Endothelial cell of umbilical vein (primary cell): ENCODE data around the gene OPRM1. TPM values are rescaled to one million over a fixed set of nuclear protein-coding genes. Genes with fewer than 3 reads are reported as not detected.

Source experiments
- BruUV-seq: library from RNA; stranded (reverse); fragments of 400-500 nt; replicated peaks from 2 replicates; lab custom pipeline; 2021; lab: Mats Ljungman, UMichigan
- CTCF ChIA-PET: fragments of 300-600, 350-600 bp; sonication (Branson Sonifier 250); formaldehyde crosslinking; loops from one replicate; lab custom pipeline; 2021; ENCODE audit warnings: antibody characterized with exemption, inconsistent platforms; lab: Charles Lee
- POLR2A ChIA-PET: fragments of 300-600, 350-600 bp; sonication (Branson Sonifier 250); formaldehyde crosslinking; loops from one replicate; lab custom pipeline; 2021; ENCODE audit warnings: antibody characterized with exemption, inconsistent platforms; lab: Charles Lee
- DNase-seq: peaks from one replicate; pipeline ENCODE4 v3.0.0-alpha.2; 2011; ENCODE audit warnings: low read depth, low spot score
- FAIRE-seq: peaks from 2 replicates; lab custom pipeline; 2011; peaks lifted over from hg19 to GRCh38; lab: Jason Lieb, UNC
- H2AFZ ChIP-seq: 2 replicates; pipeline ENCODE4 v1.6.0; 2012; ENCODE audit warnings: low read depth, low read length, control low read depth, inconsistent platforms
- H3K27ac ChIP-seq: 2 replicates; pipeline ENCODE4 v1.5.1; 2011; ENCODE audit warnings: low read depth, mild to moderate bottlenecking, control low read depth, low read length, moderate library complexity; ENCODE audit not compliant: insufficient read depth
- H3K27me3 ChIP-seq, 2 experiments: 2 replicates each; pipeline versions ENCODE4 v1.6.0 to v1.6.1; 2011; ENCODE audit warnings: low read length in 2 of 2, mixed read lengths in 1 of 2; ENCODE audit not compliant: control insufficient read depth in 2 of 2, insufficient read depth in 2 of 2
- H3K36me3 ChIP-seq, 2 experiments: 2 replicates in 1 of 2; 3 replicates in 1 of 2; pipeline ENCODE4 v1.5.1; 2011; ENCODE audit warnings: low read length in 2 of 2, mild to moderate bottlenecking in 1 of 2, moderate library complexity in 1 of 2; ENCODE audit not compliant: control insufficient read depth in 2 of 2, insufficient read depth in 2 of 2; ENCODE audit errors: extremely low read depth in 1 of 2
- H3K4me1 ChIP-seq: 3 replicates; pipeline ENCODE4 v1.5.1; 2011; ENCODE audit warnings: mild to moderate bottlenecking, low read length; ENCODE audit not compliant: control insufficient read depth, insufficient read depth; ENCODE audit errors: extremely low read depth
- H3K4me2 ChIP-seq: 2 replicates; pipeline ENCODE4 v1.6.1; 2011; ENCODE audit warnings: low read length, control low read depth, mixed read lengths; ENCODE audit not compliant: insufficient read depth
- H3K4me3 ChIP-seq, 3 experiments: fragments of 200-600 bp in 1 of 3; sonication (generic), shearing (Covaris generic) in 1 of 3; replicated peaks in 1 of 3; 2 replicates each; pipeline ENCODE4 v1.5.1; 2011 to 2016; ENCODE audit warnings: control low read depth in 3 of 3, low read length in 3 of 3, mild to moderate bottlenecking in 2 of 3, inconsistent platforms in 1 of 3, low read depth in 1 of 3, moderate library complexity in 1 of 3; ENCODE audit not compliant: insufficient read depth in 1 of 3
- H3K79me2 ChIP-seq: 2 replicates; pipeline ENCODE4 v1.6.0; 2012; ENCODE audit warnings: low read length, inconsistent platforms; ENCODE audit not compliant: control insufficient read depth, insufficient read depth
- H3K9ac ChIP-seq: replicated peaks from 2 replicates; pipeline ENCODE3; 2011; ENCODE audit warnings: low read length, control low read depth; ENCODE audit not compliant: insufficient read depth; ENCODE audit errors: extremely low read depth
- H3K9me1 ChIP-seq: replicated peaks from 3 replicates; pipeline ENCODE4 v1.6.0; 2011; ENCODE audit warnings: mild to moderate bottlenecking, low read length; ENCODE audit not compliant: control insufficient read depth, insufficient read depth; ENCODE audit errors: extremely low read depth
- H3K9me3 ChIP-seq: replicated peaks from 2 replicates; pipeline ENCODE4 v1.5.1; 2012; ENCODE audit warnings: low read length, inconsistent platforms; ENCODE audit not compliant: control insufficient read depth, insufficient read depth
- H4K20me1 ChIP-seq: replicated peaks from 2 replicates; pipeline ENCODE3; 2011; ENCODE audit warnings: mild to moderate bottlenecking, low read length; ENCODE audit not compliant: control insufficient read depth, insufficient read depth; ENCODE audit errors: extremely low read depth
- CTCF ChIP-seq, 2 donors: IDR thresholded peaks; 1 replicate in 1 of 2; 2 replicates in 1 of 2; pipeline ENCODE4 v1.5.1; 2011; ENCODE audit warnings: low read length in 2 of 2, mild to moderate bottlenecking in 2 of 2, moderate library complexity in 2 of 2, control low read depth in 1 of 2, inconsistent platforms in 1 of 2, low read depth in 1 of 2; ENCODE audit not compliant: insufficient read depth in 1 of 2; ENCODE audit errors: extremely low read depth in 1 of 2
- EZH2 ChIP-seq: IDR thresholded peaks from 2 replicates; pipeline ENCODE4 v1.6.1; 2012; ENCODE audit warnings: borderline replicate concordance, low read depth, mild to moderate bottlenecking, moderate library complexity, low read length, inconsistent platforms; ENCODE audit not compliant: severe bottlenecking
- FOS ChIP-seq: IDR thresholded peaks from 2 replicates; pipeline ENCODE4 v1.6.1; 2011; ENCODE audit warnings: mild to moderate bottlenecking, low read length, moderate library complexity, borderline replicate concordance; ENCODE audit not compliant: insufficient read depth
- GATA2 ChIP-seq: IDR thresholded peaks from 2 replicates; pipeline ENCODE4 v1.7.0; 2011; ENCODE audit warnings: low read depth, mild to moderate bottlenecking, moderate library complexity, mixed read lengths, low read length; ENCODE audit not compliant: insufficient read length, insufficient read depth
- JUN ChIP-seq: IDR thresholded peaks from 2 replicates; pipeline ENCODE4 v1.6.1; 2011; ENCODE audit warnings: borderline replicate concordance, low read depth; ENCODE audit not compliant: insufficient read length, insufficient read depth
- MAX ChIP-seq: IDR thresholded peaks from 2 replicates; pipeline ENCODE4 v1.6.1; 2011; ENCODE audit not compliant: insufficient read depth, insufficient read length
- MYC ChIP-seq: IDR thresholded peaks from one replicate; pipeline ENCODE4 v1.6.1; 2011; ENCODE audit warnings: mild to moderate bottlenecking, low read depth, low read length
- POLR2A ChIP-seq: IDR thresholded peaks from 2 replicates; pipeline ENCODE4 v1.6.1; 2012; ENCODE audit warnings: low read depth, mild to moderate bottlenecking, control low read depth, low read length
- POLR2AphosphoS5 ChIP-seq: IDR thresholded peaks from 2 replicates; pipeline ENCODE4 v1.6.1; 2012; ENCODE audit warnings: low read depth, mild to moderate bottlenecking, control low read depth, low read length, moderate library complexity; ENCODE audit not compliant: insufficient read depth
- dilution Hi-C: fragments of 300-500 bp; cut with MboI; formaldehyde crosslinking; loops from one replicate; pipeline ENCODE4 v1.15.0; 2019; ENCODE audit warnings: low sequenced_read_pairs; ENCODE audit not compliant: extremely low pct_ligation_motif_present
- intact Hi-C: fragments of 100-400 bp; cut with micrococcal nuclease; formaldehyde crosslinking; loops from one replicate; pipeline ENCODE4 v1.10.0; 2022
- polyA plus RNA-seq, 4 experiments: library from polyadenylated mRNA; depleted of rRNA in 3 of 4; stranded (reverse) in 3 of 4; unstranded in 1 of 4; fragments of >200 nt; gene quantifications; 2 replicates each; pipeline versions ENCODE4 v1.2.1 to v1.2.3, GENCODE V29; 2011 to 2012; ENCODE audit warnings: missing spikeins in 1 of 4
- total RNA-seq: library from RNA; stranded (reverse); gene quantifications from 2 replicates; pipeline ENCODE4 v1.2.3, GENCODE V29; 2021

Gene OPRM1
- total and polyA plus RNA-seq, 2 donors (not counting 3 experiments of a cell fraction or from before 2014, with no cell fraction given), result not detected

GRCh38 chr6:154071236-154071635 is 32.2 kb downstream of the OPRM1 start:
- Histone ChIP-seq H3K9me1 (no peaks in the 10 kb centered on the region), H4K20me1 (no peaks in the 10 kb centered on the region), H3K79me2 (no peaks in the 10 kb centered on the region), H3K4me3 (no peak overlapping the region), H3K36me3 (no peaks in the 10 kb centered on the region), H2AFZ (no peak overlapping the region), H3K27ac (no peak overlapping the region), H3K4me1 (no peaks in the 10 kb centered on the region), H3K4me2 (no peak overlapping the region), H3K9me3 (no peaks in the 10 kb centered on the region), H3K9ac (no peak overlapping the region), H3K27me3 (no peaks in the 10 kb centered on the region)
- no peak for DNase-seq
- TF ChIP-seq CTCF (IDR thresholded peaks at IDR 0.05; ENCODE audit: extremely low read depth in 1 of 2, insufficient read depth in 1 of 2, low read depth in 1 of 2, low read length in 2 of 2) (no peak), EZH2 (no peak), GATA2 (no peak), FOS (no peak), POLR2AphosphoS5 (no peak), JUN (no peak), POLR2A (no peak), MAX (no peak), MYC (no peak)
- CTCF ChIA-PET, result no interaction called here
- no peak for FAIRE-seq
- dilution Hi-C loops, result no loop called here
- no TSS peak for BruUV-seq
- POLR2A ChIA-PET, result no interaction called here
- intact Hi-C loops, result no loop called here
